Stimulated activated CD8-positive, alpha-beta memory T cell treated with anti-CD3 and anti-CD28 coated beads, Interleukin-15, amount 100 ng/mL, for 4 hours (primary cell): ENCODE measurements around the gene POLA2.
"Not testable (repeated sequence)": the region's sequence is repeated elsewhere in the genome, so short reads cannot be mapped to it uniquely, and the experiment has no call there.

Experiments
- DNase-seq, 2 donors: peaks; one replicate each; pipeline ENCODE4 v3.0.0-alpha.2; 2020; ENCODE audit warnings: low read depth in 2 of 2

The POLA2 gene

DNA sequence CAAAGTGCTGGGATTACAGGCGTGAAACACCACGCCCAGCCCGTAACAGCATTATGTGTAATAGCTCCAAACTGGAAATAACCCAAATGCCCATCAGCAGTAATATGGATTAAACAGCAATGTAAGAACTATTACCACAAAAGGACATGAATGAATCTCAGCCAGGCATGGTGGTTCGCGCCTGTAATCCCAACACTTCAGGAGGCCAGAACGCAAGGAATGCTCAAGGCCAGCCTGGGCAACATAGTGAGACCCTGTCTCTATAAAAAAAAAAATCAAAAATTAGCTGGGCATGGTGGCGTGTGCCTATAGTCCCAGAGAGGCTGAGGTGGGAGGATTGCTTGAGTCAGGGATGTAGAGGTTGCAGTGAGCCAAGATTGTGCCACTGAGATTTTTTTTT lies 68.8 kb downstream of the POLA2 start:
- DNase-seq, result no peak

DNA sequence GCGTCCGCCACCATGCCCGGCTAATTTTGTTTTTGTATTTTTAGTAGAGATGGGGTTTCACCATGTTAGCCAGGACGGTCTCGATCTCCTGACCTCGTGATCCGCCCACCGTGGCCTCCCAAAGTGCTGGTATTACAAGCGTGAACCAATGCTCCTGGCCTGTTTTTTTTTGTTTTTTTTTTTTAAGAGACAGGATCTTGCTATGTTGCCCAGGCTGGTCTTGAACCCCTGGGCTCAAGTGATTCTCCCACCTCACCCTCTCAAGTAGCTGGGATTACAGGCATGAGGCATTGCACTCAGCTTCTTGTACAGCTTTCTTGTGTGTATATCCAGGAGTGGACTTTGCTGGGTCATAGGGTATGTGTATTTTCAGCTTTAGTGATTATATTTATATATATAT lies 70.8 kb downstream of the POLA2 start:
- DNase-seq, result not testable (repeated sequence)

DNA sequence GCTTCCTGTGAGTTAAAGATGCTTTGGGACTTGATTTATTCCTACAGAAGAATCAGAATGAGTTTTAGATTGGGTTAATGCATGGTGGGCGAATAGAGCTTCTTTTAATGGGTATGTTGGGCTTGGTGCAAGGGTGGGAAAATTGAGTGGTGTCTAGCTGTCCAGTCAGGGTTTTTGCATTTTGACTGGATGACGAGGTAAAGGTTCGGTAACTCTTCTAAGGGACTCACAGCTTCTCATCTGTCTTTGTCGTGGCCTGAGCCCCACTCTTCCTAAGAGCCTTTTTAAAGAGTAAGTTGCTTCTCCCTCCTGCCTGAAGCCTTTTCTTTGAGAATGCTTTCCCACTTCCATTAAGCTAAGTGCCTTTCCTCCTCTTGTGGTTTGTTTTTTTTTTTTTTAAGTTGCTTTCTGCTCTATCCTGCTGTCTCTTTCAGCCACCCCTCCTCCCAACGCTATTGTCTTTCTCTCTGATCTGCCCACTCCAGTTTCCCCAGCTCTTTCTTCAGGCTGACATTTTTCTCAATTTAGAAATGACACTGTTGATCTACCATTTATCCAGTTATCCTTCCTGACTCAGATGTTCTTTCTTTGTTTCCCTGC lies 73.0 kb downstream of the POLA2 start:
- DNase-seq, result no peak

GRCh38 chr11:65338676-65339075 lies 76.9 kb downstream of the POLA2 start:
- DNase-seq, result no peak

GRCh38 chr11:65340226-65340625 lies 78.5 kb downstream of the POLA2 start:
- no peak for DNase-seq

- DNase-seq, result no peak
These were observed 80.1 kb downstream of the POLA2 start for GRCh38 chr11:65341856-65342255.
